Left lung (tissue), 10 donors: ENCODE data around the gene EPRS1. TPM values are rescaled to one million over a fixed set of nuclear protein-coding genes. Genes with fewer than 3 reads are reported as not detected.
A peak's percentile ranks its signal among the peaks of the same experiment; 100 is the strongest.

ENCODE experiments used
- ATAC-seq: fragments of 200-7000 bp; cut with Tn5 transposase; one replicate; pipeline ENCODE4 v1.9.1; 2020; ENCODE audit warnings: moderate library complexity
- DNase-seq, 4 donors: peaks; one replicate each; pipeline ENCODE4 v3.0.0-alpha.2; 2013 to 2020
- H3K27ac ChIP-seq, 2 donors: fragments of 200-600 bp; sonication (generic) in 1 of 2; one replicate each; pipeline versions ENCODE4 v1.5.0 to v1.8.0; 2020 to 2021
- H3K27me3 ChIP-seq, 2 donors: fragments of 200-600 bp; sonication (generic) in 1 of 2; one replicate each; pipeline versions ENCODE4 v1.5.0 to v1.8.0; 2020 to 2021
- H3K36me3 ChIP-seq, 2 donors: fragments of 200-600 bp; sonication (generic) in 1 of 2; one replicate each; pipeline versions ENCODE4 v1.5.0 to v1.8.0; 2020 to 2021
- H3K4me1 ChIP-seq, 2 donors: fragments of 200-600 bp; one replicate each; pipeline ENCODE4 v1.8.0; 2021
- H3K4me3 ChIP-seq, 2 donors: fragments of 200-600 bp; sonication (generic) in 1 of 2; one replicate each; pipeline versions ENCODE4 v1.5.0 to v1.8.0; 2020 to 2021; ENCODE audit warnings: mild to moderate bottlenecking in 1 of 2
- H3K9me3 ChIP-seq, 2 donors: fragments of 200-600 bp; sonication (generic) in 1 of 2; one replicate each; pipeline versions ENCODE4 v1.5.0 to v1.8.0; 2020 to 2021
- intact Hi-C, 2 donors: fragments of 100-400 bp; cut with DNase I; formaldehyde crosslinking; loops; one replicate each; pipeline versions ENCODE4 v1.11.2 to v1.14.2; 2022
- polyA plus RNA-seq, 6 donors: library from polyadenylated mRNA; unstranded; fragments of 120-200 nt; gene quantifications; one replicate each; pipeline ENCODE4 v1.2.1, GENCODE V29; 2013; ENCODE audit not compliant: insufficient read length in 6 of 6
- total RNA-seq, 2 donors: library from RNA; stranded (reverse); fragmentation: NEBNext Ultra II Directional; extraction: Animal tissue kit (Norgen Biotek cat#: 25700); gene quantifications; one replicate each; pipeline ENCODE4 v1.2.1, GENCODE V29; 2021
- TF ChIP-seq, protein P1 (sequence below), 2 donors: fragments of 200-600 bp; sonication (generic) in 1 of 2; IDR thresholded peaks; one replicate each; pipeline versions ENCODE4 v1.5.0 to v1.8.0; 2021; ENCODE audit warnings: antibody characterized with exemption in 2 of 2
- donor health status: DM: no; HTN: yes; CAD: no.
- donor health status: DM: no; HTN: no; CAD: no.

EPRS1 gene
- total and polyA plus RNA-seq, 8 donors: 76.9 to 120 (median 94.3) TPM

- no peaks in the 10 kb centered on the region for H3K4me1 ChIP-seq
- intact Hi-C loops: no loop called here
- DNase-seq: no peak
- H3K9me3 ChIP-seq: no peaks in the 10 kb centered on the region
- ATAC-seq: no peak
- TF ChIP-seq, protein P1, sequence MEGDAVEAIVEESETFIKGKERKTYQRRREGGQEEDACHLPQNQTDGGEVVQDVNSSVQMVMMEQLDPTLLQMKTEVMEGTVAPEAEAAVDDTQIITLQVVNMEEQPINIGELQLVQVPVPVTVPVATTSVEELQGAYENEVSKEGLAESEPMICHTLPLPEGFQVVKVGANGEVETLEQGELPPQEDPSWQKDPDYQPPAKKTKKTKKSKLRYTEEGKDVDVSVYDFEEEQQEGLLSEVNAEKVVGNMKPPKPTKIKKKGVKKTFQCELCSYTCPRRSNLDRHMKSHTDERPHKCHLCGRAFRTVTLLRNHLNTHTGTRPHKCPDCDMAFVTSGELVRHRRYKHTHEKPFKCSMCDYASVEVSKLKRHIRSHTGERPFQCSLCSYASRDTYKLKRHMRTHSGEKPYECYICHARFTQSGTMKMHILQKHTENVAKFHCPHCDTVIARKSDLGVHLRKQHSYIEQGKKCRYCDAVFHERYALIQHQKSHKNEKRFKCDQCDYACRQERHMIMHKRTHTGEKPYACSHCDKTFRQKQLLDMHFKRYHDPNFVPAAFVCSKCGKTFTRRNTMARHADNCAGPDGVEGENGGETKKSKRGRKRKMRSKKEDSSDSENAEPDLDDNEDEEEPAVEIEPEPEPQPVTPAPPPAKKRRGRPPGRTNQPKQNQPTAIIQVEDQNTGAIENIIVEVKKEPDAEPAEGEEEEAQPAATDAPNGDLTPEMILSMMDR (IDR thresholded peaks at IDR 0.05): no peak
- no peaks in the 10 kb centered on the region for H3K27me3 ChIP-seq
- no peak overlapping the region for H3K4me3 ChIP-seq
- no peak overlapping the region for H3K27ac ChIP-seq
- peaks cover 0 to 77% of the 10 kb centered on the region in 2 donors for H3K36me3 ChIP-seq
Measured at GRCh38 chr1:220032911-220033310, 13.4 kb downstream of the EPRS1 start.

GRCh38 chr1:220031287-220031686 is 15.0 kb downstream of the EPRS1 start:
- Histone ChIP-seq H3K36me3 (peaks cover 0 to 87% of the 10 kb centered on the region in 2 donors), H3K9me3 (no peaks in the 10 kb centered on the region), H3K27ac (no peak overlapping the region), H3K27me3 (no peaks in the 10 kb centered on the region), H3K4me1 (no peaks in the 10 kb centered on the region), H3K4me3 (no peak overlapping the region)
- TF ChIP-seq, protein P1 (IDR thresholded peaks at IDR 0.05): no peak
- DNase-seq (no peak), ATAC-seq (no peak)
- intact Hi-C loops: no loop called here

DNA sequence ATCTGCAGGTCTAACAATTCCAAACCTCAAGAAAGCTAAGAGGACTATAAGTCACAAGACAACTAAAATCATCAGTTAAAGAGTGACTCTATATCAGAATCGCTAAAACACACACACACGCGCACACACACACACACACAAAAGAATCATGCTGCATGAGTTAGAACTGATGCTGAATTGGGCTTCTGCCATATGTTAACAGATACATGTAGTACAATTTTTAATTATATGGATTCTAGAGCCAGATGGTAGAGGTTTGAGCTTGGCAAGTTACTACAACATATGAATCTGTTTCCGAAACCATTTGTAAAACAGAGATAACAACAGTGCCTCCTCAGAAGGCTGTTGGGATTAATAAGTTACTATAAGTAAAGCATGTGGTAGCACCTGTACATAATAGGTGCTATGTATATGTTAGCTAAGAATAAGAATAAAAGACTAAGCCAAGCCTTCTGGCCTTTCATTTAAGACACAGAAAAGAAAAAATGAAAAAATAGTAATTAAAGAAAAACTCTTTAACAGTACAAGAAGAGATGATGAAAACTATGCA is 17.9 kb downstream of the EPRS1 start:
- DNase-seq: no peak
- intact Hi-C loops: no loop called here
- TF ChIP-seq, protein P1 (IDR thresholded peaks at IDR 0.05): no peak
- no peaks in the 10 kb centered on the region for H3K9me3 ChIP-seq
- H3K4me3 ChIP-seq: no peak overlapping the region
- no peak overlapping the region for H3K27ac ChIP-seq
- no peak for ATAC-seq
- no peaks in the 10 kb centered on the region for H3K27me3 ChIP-seq
- H3K36me3 ChIP-seq: peaks cover 5 to 85% of the 10 kb centered on the region in 2 donors
- no peaks in the 10 kb centered on the region for H3K4me1 ChIP-seq

- H3K9me3 ChIP-seq: no peaks in the 10 kb centered on the region
- H3K4me3 ChIP-seq: no peak overlapping the region
- ATAC-seq (no peak), DNase-seq (no peak)
- H3K27ac ChIP-seq: no peak overlapping the region
- H3K27me3 ChIP-seq: no peaks in the 10 kb centered on the region
- TF ChIP-seq, protein P1 (IDR thresholded peaks at IDR 0.05): no peak
- no peaks in the 10 kb centered on the region for H3K4me1 ChIP-seq
- H3K36me3 ChIP-seq: peaks cover 8 to 97% of the 10 kb centered on the region in 2 donors
- intact Hi-C loops: no loop called here
Measured at GRCh38 chr1:220019071-220019470, 27.2 kb downstream of the EPRS1 start.

DNA sequence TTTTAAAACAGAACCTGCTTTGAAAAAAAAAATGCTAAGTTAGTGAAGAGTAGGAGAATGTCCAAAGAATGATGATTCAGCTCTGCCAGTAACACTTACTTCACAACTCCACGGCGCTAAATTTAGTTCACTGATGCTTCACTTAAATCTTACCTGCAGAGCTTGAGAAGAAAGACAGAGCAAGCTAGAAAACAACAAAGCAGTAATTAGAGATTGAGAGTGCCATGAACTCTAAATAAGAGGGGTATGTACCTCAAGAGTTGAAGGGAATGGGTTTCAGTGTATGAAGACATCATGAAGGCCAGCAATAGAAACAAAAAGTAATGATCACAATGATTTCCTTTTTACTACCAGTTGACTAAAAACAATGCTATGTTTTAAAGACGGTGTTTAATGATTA is 32.8 kb downstream of the EPRS1 start:
- DNase-seq (no peak), ATAC-seq (peak; percentile 41)
- TF ChIP-seq, protein P1 (IDR thresholded peaks at IDR 0.05): no peak
- Histone ChIP-seq H3K36me3 (peaks cover 0 to 94% of the 10 kb centered on the region in 2 donors), H3K4me3 (no peak overlapping the region), H3K27me3 (no peaks in the 10 kb centered on the region), H3K4me1 (no peaks in the 10 kb centered on the region), H3K9me3 (no peaks in the 10 kb centered on the region), H3K27ac (no peak overlapping the region)
- intact Hi-C loops: no loop called here
